ENCODE data around the gene GPATCH3.

DNA sequence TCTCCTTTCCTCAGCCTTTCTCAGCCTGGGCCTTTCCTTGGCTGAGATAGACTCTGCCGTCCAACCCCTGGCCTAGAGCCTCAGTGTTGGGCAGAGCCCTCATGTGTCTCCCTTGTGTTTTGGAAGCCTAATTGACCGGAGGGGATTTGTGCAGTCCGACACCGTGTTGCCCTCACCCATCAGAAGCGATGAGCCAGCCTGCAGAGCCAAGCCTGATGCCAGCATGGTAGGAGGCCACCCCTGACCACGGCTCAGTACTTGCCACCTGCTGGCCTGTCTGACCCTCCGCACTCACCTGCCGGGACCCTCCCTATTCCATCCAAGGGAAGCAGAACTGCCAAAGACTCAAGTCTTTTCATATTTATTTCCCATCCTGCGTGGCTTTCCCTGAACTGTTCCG lies 46.7 kb downstream of the GPATCH3 start:
- TF ChIP-seq POLR2A (IDR thresholded peaks at IDR 0.05) (no peak), POLR2AphosphoS5 (IDR thresholded peaks at IDR 0.05) (no peak)
- TF ChIP-seq, protein P1, sequence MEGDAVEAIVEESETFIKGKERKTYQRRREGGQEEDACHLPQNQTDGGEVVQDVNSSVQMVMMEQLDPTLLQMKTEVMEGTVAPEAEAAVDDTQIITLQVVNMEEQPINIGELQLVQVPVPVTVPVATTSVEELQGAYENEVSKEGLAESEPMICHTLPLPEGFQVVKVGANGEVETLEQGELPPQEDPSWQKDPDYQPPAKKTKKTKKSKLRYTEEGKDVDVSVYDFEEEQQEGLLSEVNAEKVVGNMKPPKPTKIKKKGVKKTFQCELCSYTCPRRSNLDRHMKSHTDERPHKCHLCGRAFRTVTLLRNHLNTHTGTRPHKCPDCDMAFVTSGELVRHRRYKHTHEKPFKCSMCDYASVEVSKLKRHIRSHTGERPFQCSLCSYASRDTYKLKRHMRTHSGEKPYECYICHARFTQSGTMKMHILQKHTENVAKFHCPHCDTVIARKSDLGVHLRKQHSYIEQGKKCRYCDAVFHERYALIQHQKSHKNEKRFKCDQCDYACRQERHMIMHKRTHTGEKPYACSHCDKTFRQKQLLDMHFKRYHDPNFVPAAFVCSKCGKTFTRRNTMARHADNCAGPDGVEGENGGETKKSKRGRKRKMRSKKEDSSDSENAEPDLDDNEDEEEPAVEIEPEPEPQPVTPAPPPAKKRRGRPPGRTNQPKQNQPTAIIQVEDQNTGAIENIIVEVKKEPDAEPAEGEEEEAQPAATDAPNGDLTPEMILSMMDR (IDR thresholded peaks at IDR 0.05), result no peak

Measured in prostate gland (tissue), 2 donors.